BLaER1 treated with 17β-estradiol and CSF1 and Interleukin-3, amounts not matched to agents 10 nM and 100 nM (cell line): ENCODE results near the gene TMEM170A.

Experiments
- H3K27ac ChIP-seq, 11 experiments: shearing (Covaris generic); formaldehyde crosslinking; 2 replicates each; pipeline ENCODE4 v1.8.1; 2022
- H3K27me3 ChIP-seq, 11 experiments: shearing (Covaris generic); formaldehyde crosslinking; 2 replicates each; pipeline ENCODE4 v1.8.1; 2022
- H3K36me3 ChIP-seq, 11 experiments: shearing (Covaris generic); formaldehyde crosslinking; 2 replicates each; pipeline ENCODE4 v1.8.1; 2022
- H3K4me1 ChIP-seq, 10 experiments: shearing (Covaris generic); formaldehyde crosslinking; 2 replicates each; pipeline ENCODE4 v1.8.1; 2022
- H3K4me2 ChIP-seq, 11 experiments: shearing (Covaris generic); formaldehyde crosslinking; 2 replicates each; pipeline ENCODE4 v1.8.1; 2022
- H3K4me3 ChIP-seq, 10 experiments: shearing (Covaris generic); formaldehyde crosslinking; 2 replicates each; pipeline ENCODE4 v1.8.1; 2022
- H3K9ac ChIP-seq, 11 experiments: shearing (Covaris generic); formaldehyde crosslinking; 2 replicates each; pipeline ENCODE4 v1.8.1; 2022
- H3K9me3 ChIP-seq, 11 experiments: shearing (Covaris generic); formaldehyde crosslinking; replicated peaks in 1 of 11; 2 replicates each; pipeline ENCODE4 v1.8.1; 2022
- H4K20me1 ChIP-seq, 11 experiments: shearing (Covaris generic); formaldehyde crosslinking; 2 replicates each; pipeline ENCODE4 v1.8.1; 2022
- Cebpa-rat ChIP-seq, 11 experiments: shearing (Covaris generic); IDR thresholded peaks; 2 replicates each; pipeline ENCODE4 v1.8.1; 2022

Gene TMEM170A

GRCh38 chr16:75486014-75486675 lies 21.7 kb upstream of the TMEM170A start:
- Histone ChIP-seq H3K36me3 (peaks cover 0 to 63% (median 9%) of the 10 kb centered on the region in 11 experiments; a peak in 12 of 22 replicates), H3K4me1 (peaks cover 64 to 84% (median 78%) of the 10 kb centered on the region in 10 experiments), H3K4me2 (peak overlapping the region; percentile 54 to 95 (median 83)), H3K27me3 (no peaks in the 10 kb centered on the region), H3K27ac (peak overlapping the region in 8 of 11 experiments; percentile 42 to 73 (median 55); a peak in 16 of 22 replicates), H3K9ac (peak overlapping the region in 8 of 11 experiments; percentile 24 to 67 (median 40); a peak in 14 of 22 replicates), H3K4me3 (peak overlapping the region in 5 of 10 experiments; percentile 4 to 37 (median 15); a peak in 5 of 20 replicates), H4K20me1 (peaks cover 0 to 14% (median 0%) of the 10 kb centered on the region in 11 experiments; a peak in 3 of 22 replicates), H3K9me3 (no peaks in the 10 kb centered on the region)
- TF ChIP-seq Cebpa-rat (IDR thresholded peaks at IDR 0.05) = no peak

- Histone ChIP-seq H3K4me3 (peak overlapping the region in 4 of 10 experiments; percentile 4 to 37 (median 20); a peak in 5 of 20 replicates), H4K20me1 (peaks cover 0 to 14% (median 0%) of the 10 kb centered on the region in 11 experiments; a peak in 3 of 22 replicates), H3K4me2 (peak overlapping the region; percentile 54 to 95 (median 83)), H3K9ac (peak overlapping the region in 9 of 11 experiments; percentile 10 to 67 (median 36); a peak in 14 of 22 replicates), H3K27ac (peak overlapping the region in 8 of 11 experiments; percentile 42 to 73 (median 55); a peak in 16 of 22 replicates), H3K9me3 (no peaks in the 10 kb centered on the region), H3K4me1 (peaks cover 59 to 78% (median 73%) of the 10 kb centered on the region in 10 experiments), H3K36me3 (peaks cover 0 to 71% (median 15%) of the 10 kb centered on the region in 11 experiments; a peak in 15 of 22 replicates), H3K27me3 (no peaks in the 10 kb centered on the region)
- TF ChIP-seq Cebpa-rat (IDR thresholded peaks at IDR 0.05) = no peak
Measured at GRCh38 chr16:75485230-75486013, 20.9 kb upstream of the TMEM170A start.

GRCh38 chr16:75483222-75483621 lies 18.7 kb upstream of the TMEM170A start:
- peak overlapping the region in 5 of 11 experiments; percentile 4 to 95 (median 10); a peak in 4 of 22 replicates for H3K4me2 ChIP-seq
- H3K27ac ChIP-seq = peak overlapping the region in 2 of 11 experiments; percentile 10 to 71; a peak in 3 of 22 replicates
- no peak overlapping the region for H3K9ac ChIP-seq
- peaks cover 0 to 82% (median 35%) of the 10 kb centered on the region in 11 experiments; a peak in 17 of 22 replicates for H3K36me3 ChIP-seq
- H3K4me1 ChIP-seq = peaks cover 49 to 63% (median 57%) of the 10 kb centered on the region in 10 experiments
- no peaks in the 10 kb centered on the region for H3K9me3 ChIP-seq
- H3K27me3 ChIP-seq = no peaks in the 10 kb centered on the region
- TF ChIP-seq Cebpa-rat (IDR thresholded peaks at IDR 0.05) = no peak
- H4K20me1 ChIP-seq = peaks cover 0 to 14% (median 0%) of the 10 kb centered on the region in 11 experiments; a peak in 3 of 22 replicates
- H3K4me3 ChIP-seq = no peak overlapping the region

- Histone ChIP-seq H3K4me2 (peak overlapping the region in 2 of 11 experiments; percentile 87 to 95; a peak in 1 of 22 replicates), H3K9ac (no peak overlapping the region), H3K4me3 (no peak overlapping the region), H3K27ac (peak overlapping the region in 1 of 11 experiments; percentile 10; a peak in 1 of 22 replicates), H3K9me3 (no peaks in the 10 kb centered on the region), H3K27me3 (no peaks in the 10 kb centered on the region), H3K4me1 (peaks cover 48 to 63% (median 56%) of the 10 kb centered on the region in 10 experiments), H3K36me3 (peaks cover 0 to 82% (median 35%) of the 10 kb centered on the region in 11 experiments; a peak in 17 of 22 replicates), H4K20me1 (peaks cover 0 to 14% (median 0%) of the 10 kb centered on the region in 11 experiments; a peak in 3 of 22 replicates)
- TF ChIP-seq Cebpa-rat (IDR thresholded peaks at IDR 0.05) = no peak
Measured at GRCh38 chr16:75482434-75483205, 18.1 kb upstream of the TMEM170A start.

GRCh38 chr16:75481475-75481874 lies 17.0 kb upstream of the TMEM170A start:
- Histone ChIP-seq H3K36me3 (peaks cover 0 to 81% (median 38%) of the 10 kb centered on the region in 11 experiments; a peak in 17 of 22 replicates), H3K27me3 (no peaks in the 10 kb centered on the region), H3K4me3 (no peak overlapping the region), H3K27ac (no peak overlapping the region), H3K4me1 (peaks cover 37 to 64% (median 53%) of the 10 kb centered on the region in 10 experiments), H4K20me1 (peaks cover 0 to 14% (median 0%) of the 10 kb centered on the region in 11 experiments; a peak in 3 of 22 replicates), H3K9ac (no peak overlapping the region), H3K4me2 (no peak overlapping the region), H3K9me3 (no peaks in the 10 kb centered on the region)
- no peak for TF ChIP-seq Cebpa-rat (IDR thresholded peaks at IDR 0.05)

GRCh38 chr16:75479421-75479990 lies 15.0 kb upstream of the TMEM170A start:
- no peaks in the 10 kb centered on the region for H3K9me3 ChIP-seq
- H3K27me3 ChIP-seq = no peaks in the 10 kb centered on the region
- H3K9ac ChIP-seq = no peak overlapping the region
- H3K4me3 ChIP-seq = no peak overlapping the region
- peaks cover 17 to 44% (median 33%) of the 10 kb centered on the region in 10 experiments for H3K4me1 ChIP-seq
- peaks cover 0 to 94% (median 38%) of the 10 kb centered on the region in 11 experiments; a peak in 17 of 22 replicates for H3K36me3 ChIP-seq
- no peak overlapping the region; a peak in 1 of 22 replicates for H3K27ac ChIP-seq
- H4K20me1 ChIP-seq = no peaks in the 10 kb centered on the region
- H3K4me2 ChIP-seq = peak overlapping the region in 1 of 11 experiments; percentile 85; a peak in 1 of 22 replicates
- no peak for TF ChIP-seq Cebpa-rat (IDR thresholded peaks at IDR 0.05)

- Histone ChIP-seq H3K27me3 (no peaks in the 10 kb centered on the region), H3K36me3 (peaks cover 0 to 95% (median 42%) of the 10 kb centered on the region in 11 experiments; a peak in 17 of 22 replicates), H3K9me3 (no peaks in the 10 kb centered on the region), H3K9ac (no peak overlapping the region), H3K4me1 (peaks cover 9 to 36% (median 27%) of the 10 kb centered on the region in 10 experiments; a peak in 19 of 20 replicates), H4K20me1 (no peaks in the 10 kb centered on the region), H3K27ac (peak overlapping the region in 5 of 11 experiments; percentile 28 to 55 (median 46); a peak in 10 of 22 replicates), H3K4me3 (no peak overlapping the region), H3K4me2 (peak overlapping the region in 7 of 11 experiments; percentile 20 to 85 (median 66); a peak in 12 of 22 replicates)
- TF ChIP-seq Cebpa-rat (IDR thresholded peaks at IDR 0.05) = no peak
Measured at GRCh38 chr16:75478480-75479345, 14.2 kb upstream of the TMEM170A start.
